DOHH2 (cell line): ENCODE measurements around the gene GFRA1.

Source experiments
- H3F3A ChIP-seq: fragments of 200-600 bp; sonication (generic), shearing (Covaris generic); 2 replicates; pipeline ENCODE4 v1.6.0; 2016; ENCODE audit warnings: antibody characterized with exemption, mild to moderate bottlenecking; ENCODE audit not compliant: control insufficient read depth, insufficient read depth
- H3K27ac ChIP-seq: fragments of 200-600 bp; sonication (generic); 2 replicates; pipeline ENCODE4 v1.5.1; 2014; ENCODE audit warnings: low read depth, mild to moderate bottlenecking, low read length, moderate library complexity
- H3K27me3 ChIP-seq: fragments of 200-600 bp; sonication (generic); 2 replicates; pipeline ENCODE4 v1.6.1; 2014; ENCODE audit warnings: mild to moderate bottlenecking, low read length, mixed read lengths; ENCODE audit not compliant: control insufficient read depth
- H3K36me3 ChIP-seq: fragments of 200-600 bp; sonication (generic); 2 replicates; pipeline ENCODE4 v1.6.1; 2014; ENCODE audit warnings: mild to moderate bottlenecking, low read length, moderate library complexity, mixed read lengths; ENCODE audit not compliant: control insufficient read depth
- H3K4me1 ChIP-seq: fragments of 200-600 bp; sonication (generic); 2 replicates; pipeline ENCODE4 v1.6.1; 2014; ENCODE audit warnings: mild to moderate bottlenecking, low read length, mixed read lengths; ENCODE audit not compliant: control insufficient read depth
- H3K4me2 ChIP-seq: fragments of 200-600 bp; sonication (generic); 2 replicates; pipeline ENCODE4 v1.6.0; 2014; ENCODE audit warnings: mild to moderate bottlenecking, low read length, moderate library complexity
- H3K4me3 ChIP-seq: fragments of 200-600 bp; sonication (generic); 2 replicates; pipeline ENCODE4 v1.5.1; 2014; ENCODE audit warnings: mild to moderate bottlenecking, low read length, mixed read lengths
- H3K79me2 ChIP-seq: fragments of 200-600 bp; sonication (generic); 2 replicates; pipeline ENCODE4 v1.6.1; 2014; ENCODE audit warnings: mild to moderate bottlenecking, low read length, mixed read lengths; ENCODE audit not compliant: control insufficient read depth
- H3K9me2 ChIP-seq: fragments of 200-600 bp; sonication (generic); replicated peaks from 2 replicates; pipeline ENCODE4 v1.6.1; 2014; ENCODE audit warnings: mild to moderate bottlenecking, low read length, mixed read lengths; ENCODE audit not compliant: control insufficient read depth
- H3K9me3 ChIP-seq: fragments of 200-600 bp; sonication (generic); 2 replicates; pipeline ENCODE4 v1.6.1; 2014; ENCODE audit warnings: antibody characterized with exemption, low read length, mixed read lengths; ENCODE audit not compliant: control insufficient read depth, insufficient read depth
- H4K20me1 ChIP-seq: fragments of 200-600 bp; sonication (generic); 2 replicates; pipeline ENCODE4 v1.6.0; 2014; ENCODE audit warnings: low read depth, mild to moderate bottlenecking, antibody characterized with exemption, low read length, moderate library complexity; ENCODE audit not compliant: control insufficient read depth, insufficient read depth
- CTCF ChIP-seq: fragments of 200-600 bp; sonication (generic); IDR thresholded peaks from one replicate; pipeline ENCODE4 v1.5.1; 2014; ENCODE audit warnings: antibody characterized with exemption, mild to moderate bottlenecking, low read depth, low read length; ENCODE audit not compliant: poor library complexity, severe bottlenecking
- EZH2phosphoT487 ChIP-seq: fragments of 200-600 bp; sonication (generic); IDR thresholded peaks from 2 replicates; pipeline ENCODE4 v1.6.1; 2017; ENCODE audit warnings: borderline replicate concordance, mild to moderate bottlenecking, antibody characterized with exemption, low read length, moderate library complexity, mixed read lengths

Gene GFRA1

GRCh38 chr10:116269619-116270018 lies 3.4 kb downstream of the GFRA1 start:
- no peaks in the 10 kb centered on the region for H3K79me2 ChIP-seq
- H3K4me2 ChIP-seq = no peak overlapping the region
- no peak overlapping the region for H3K27ac ChIP-seq
- H3K27me3 ChIP-seq = no peaks in the 10 kb centered on the region
- no peaks in the 10 kb centered on the region for H3K9me2 ChIP-seq
- H3K36me3 ChIP-seq = no peaks in the 10 kb centered on the region
- no peaks in the 10 kb centered on the region for H3K4me1 ChIP-seq
- H3K9me3 ChIP-seq = peaks cover 9% of the 10 kb centered on the region; the same call in 1 of the 2 replicates
- no peak for TF ChIP-seq CTCF
- TF ChIP-seq EZH2phosphoT487 = no peak
- no peaks in the 10 kb centered on the region for H4K20me1 ChIP-seq
- no peak overlapping the region for H3K4me3 ChIP-seq
- no peaks in the 10 kb centered on the region for H3F3A ChIP-seq

GRCh38 chr10:116268976-116269375 lies 4.0 kb downstream of the GFRA1 start:
- Histone ChIP-seq H3K4me1 (no peaks in the 10 kb centered on the region), H3F3A (no peaks in the 10 kb centered on the region), H3K4me2 (no peak overlapping the region), H3K9me3 (peaks cover 9% of the 10 kb centered on the region; the same call in 1 of the 2 replicates), H3K79me2 (no peaks in the 10 kb centered on the region), H4K20me1 (no peaks in the 10 kb centered on the region), H3K9me2 (no peaks in the 10 kb centered on the region), H3K4me3 (no peak overlapping the region), H3K27me3 (no peaks in the 10 kb centered on the region), H3K36me3 (no peaks in the 10 kb centered on the region), H3K27ac (no peak overlapping the region)
- no peak for TF ChIP-seq CTCF
- no peak for TF ChIP-seq EZH2phosphoT487

GRCh38 chr10:116265686-116266085 lies 7.3 kb downstream of the GFRA1 start:
- Histone ChIP-seq H3K79me2 (no peaks in the 10 kb centered on the region), H4K20me1 (no peaks in the 10 kb centered on the region), H3K9me3 (no peaks in the 10 kb centered on the region), H3K4me1 (no peaks in the 10 kb centered on the region), H3K4me2 (no peak overlapping the region), H3K9me2 (no peaks in the 10 kb centered on the region), H3K36me3 (no peaks in the 10 kb centered on the region), H3F3A (no peaks in the 10 kb centered on the region), H3K27me3 (no peaks in the 10 kb centered on the region), H3K4me3 (no peak overlapping the region), H3K27ac (no peak overlapping the region)
- TF ChIP-seq EZH2phosphoT487 = no peak
- no peak for TF ChIP-seq CTCF
